Endothelial cell of umbilical vein (primary cell): ENCODE results near the gene HOXC13. TPM values are rescaled to one million over a fixed set of nuclear protein-coding genes. Genes with fewer than 3 reads are reported as not detected.

Source experiments
- BruUV-seq: library from RNA; stranded (reverse); fragments of 400-500 nt; replicated peaks from 2 replicates; lab custom pipeline; 2021; lab: Mats Ljungman, UMichigan
- CTCF ChIA-PET: fragments of 300-600, 350-600 bp; sonication (Branson Sonifier 250); formaldehyde crosslinking; loops from one replicate; lab custom pipeline; 2021; ENCODE audit warnings: antibody characterized with exemption, inconsistent platforms; lab: Charles Lee
- POLR2A ChIA-PET: fragments of 300-600, 350-600 bp; sonication (Branson Sonifier 250); formaldehyde crosslinking; loops from one replicate; lab custom pipeline; 2021; ENCODE audit warnings: antibody characterized with exemption, inconsistent platforms; lab: Charles Lee
- DNase-seq: peaks from one replicate; pipeline ENCODE4 v3.0.0-alpha.2; 2011; ENCODE audit warnings: low read depth, low spot score
- FAIRE-seq: peaks from 2 replicates; lab custom pipeline; 2011; peaks lifted over from hg19 to GRCh38; lab: Jason Lieb, UNC
- H2AFZ ChIP-seq: 2 replicates; pipeline ENCODE4 v1.6.0; 2012; ENCODE audit warnings: low read depth, low read length, control low read depth, inconsistent platforms
- H3K27ac ChIP-seq: 2 replicates; pipeline ENCODE4 v1.5.1; 2011; ENCODE audit warnings: low read depth, mild to moderate bottlenecking, control low read depth, low read length, moderate library complexity; ENCODE audit not compliant: insufficient read depth
- H3K27me3 ChIP-seq, 2 experiments: 2 replicates each; pipeline versions ENCODE4 v1.6.0 to v1.6.1; 2011; ENCODE audit warnings: low read length in 2 of 2, mixed read lengths in 1 of 2; ENCODE audit not compliant: control insufficient read depth in 2 of 2, insufficient read depth in 2 of 2
- H3K36me3 ChIP-seq, 2 experiments: 2 replicates in 1 of 2; 3 replicates in 1 of 2; pipeline ENCODE4 v1.5.1; 2011; ENCODE audit warnings: low read length in 2 of 2, mild to moderate bottlenecking in 1 of 2, moderate library complexity in 1 of 2; ENCODE audit not compliant: control insufficient read depth in 2 of 2, insufficient read depth in 2 of 2; ENCODE audit errors: extremely low read depth in 1 of 2
- H3K4me1 ChIP-seq: 3 replicates; pipeline ENCODE4 v1.5.1; 2011; ENCODE audit warnings: mild to moderate bottlenecking, low read length; ENCODE audit not compliant: control insufficient read depth, insufficient read depth; ENCODE audit errors: extremely low read depth
- H3K4me2 ChIP-seq: 2 replicates; pipeline ENCODE4 v1.6.1; 2011; ENCODE audit warnings: low read length, control low read depth, mixed read lengths; ENCODE audit not compliant: insufficient read depth
- H3K4me3 ChIP-seq, 3 experiments: fragments of 200-600 bp in 1 of 3; sonication (generic), shearing (Covaris generic) in 1 of 3; replicated peaks in 1 of 3; 2 replicates each; pipeline ENCODE4 v1.5.1; 2011 to 2016; ENCODE audit warnings: control low read depth in 3 of 3, low read length in 3 of 3, mild to moderate bottlenecking in 2 of 3, inconsistent platforms in 1 of 3, low read depth in 1 of 3, moderate library complexity in 1 of 3; ENCODE audit not compliant: insufficient read depth in 1 of 3
- H3K79me2 ChIP-seq: 2 replicates; pipeline ENCODE4 v1.6.0; 2012; ENCODE audit warnings: low read length, inconsistent platforms; ENCODE audit not compliant: control insufficient read depth, insufficient read depth
- H3K9ac ChIP-seq: replicated peaks from 2 replicates; pipeline ENCODE3; 2011; ENCODE audit warnings: low read length, control low read depth; ENCODE audit not compliant: insufficient read depth; ENCODE audit errors: extremely low read depth
- H3K9me1 ChIP-seq: replicated peaks from 3 replicates; pipeline ENCODE4 v1.6.0; 2011; ENCODE audit warnings: mild to moderate bottlenecking, low read length; ENCODE audit not compliant: control insufficient read depth, insufficient read depth; ENCODE audit errors: extremely low read depth
- H3K9me3 ChIP-seq: replicated peaks from 2 replicates; pipeline ENCODE4 v1.5.1; 2012; ENCODE audit warnings: low read length, inconsistent platforms; ENCODE audit not compliant: control insufficient read depth, insufficient read depth
- H4K20me1 ChIP-seq: replicated peaks from 2 replicates; pipeline ENCODE3; 2011; ENCODE audit warnings: mild to moderate bottlenecking, low read length; ENCODE audit not compliant: control insufficient read depth, insufficient read depth; ENCODE audit errors: extremely low read depth
- CTCF ChIP-seq, 2 donors: IDR thresholded peaks; 1 replicate in 1 of 2; 2 replicates in 1 of 2; pipeline ENCODE4 v1.5.1; 2011; ENCODE audit warnings: low read length in 2 of 2, mild to moderate bottlenecking in 2 of 2, moderate library complexity in 2 of 2, control low read depth in 1 of 2, inconsistent platforms in 1 of 2, low read depth in 1 of 2; ENCODE audit not compliant: insufficient read depth in 1 of 2; ENCODE audit errors: extremely low read depth in 1 of 2
- EZH2 ChIP-seq: IDR thresholded peaks from 2 replicates; pipeline ENCODE4 v1.6.1; 2012; ENCODE audit warnings: borderline replicate concordance, low read depth, mild to moderate bottlenecking, moderate library complexity, low read length, inconsistent platforms; ENCODE audit not compliant: severe bottlenecking
- POLR2AphosphoS5 ChIP-seq: IDR thresholded peaks from 2 replicates; pipeline ENCODE4 v1.6.1; 2012; ENCODE audit warnings: low read depth, mild to moderate bottlenecking, control low read depth, low read length, moderate library complexity; ENCODE audit not compliant: insufficient read depth
- dilution Hi-C: fragments of 300-500 bp; cut with MboI; formaldehyde crosslinking; loops from one replicate; pipeline ENCODE4 v1.15.0; 2019; ENCODE audit warnings: low sequenced_read_pairs; ENCODE audit not compliant: extremely low pct_ligation_motif_present
- intact Hi-C: fragments of 100-400 bp; cut with micrococcal nuclease; formaldehyde crosslinking; loops from one replicate; pipeline ENCODE4 v1.10.0; 2022
- polyA plus RNA-seq, 4 experiments: library from polyadenylated mRNA; depleted of rRNA in 3 of 4; stranded (reverse) in 3 of 4; unstranded in 1 of 4; fragments of >200 nt; gene quantifications; 2 replicates each; pipeline versions ENCODE4 v1.2.1 to v1.2.3, GENCODE V29; 2011 to 2012; ENCODE audit warnings: missing spikeins in 1 of 4
- total RNA-seq: library from RNA; stranded (reverse); gene quantifications from 2 replicates; pipeline ENCODE4 v1.2.3, GENCODE V29; 2021

HOXC13 gene
- total and polyA plus RNA-seq, 2 donors (not counting 3 experiments of a cell fraction or from before 2014, with no cell fraction given), result not detected

GRCh38 chr12:53989227-53990113 is 50.8 kb downstream of the HOXC13 start:
- peak; percentile 67 for TF ChIP-seq EZH2
- no peak for TF ChIP-seq POLR2AphosphoS5
- peak; percentile 31 to 40 for TF ChIP-seq CTCF (IDR thresholded peaks at IDR 0.05; ENCODE audit: extremely low read depth in 1 of 2, insufficient read depth in 1 of 2, low read depth in 1 of 2, low read length in 2 of 2)
- POLR2A ChIA-PET, result no interaction called here
- peak; percentile 16 for DNase-seq
- no peak overlapping the region for H2AFZ ChIP-seq
- H3K9me3 ChIP-seq, result no peaks in the 10 kb centered on the region
- dilution Hi-C loops (no loop called here), intact Hi-C loops (loop anchor here (2.0 to 5.0 kb wide), 2 partner anchors 199 to 287 kb away; no protein-coding TSS in a partner anchor)
- FAIRE-seq, result peak; percentile 63
- CTCF ChIA-PET, result interaction anchor here (1.0 to 4.3 kb wide), 9 partner anchors 11 to 221 kb away, joined by 3 to 24 read pairs (median 6); partner anchors contain the start of gene HOXC9
- H3K4me2 ChIP-seq, result no peak overlapping the region
- no peaks in the 10 kb centered on the region for H3K4me1 ChIP-seq
- H3K4me3 ChIP-seq, result no peak overlapping the region
- BruUV-seq, result no TSS peak
- no peak overlapping the region for H3K9ac ChIP-seq
- no peak overlapping the region for H3K27ac ChIP-seq
- no peaks in the 10 kb centered on the region for H3K9me1 ChIP-seq
- H4K20me1 ChIP-seq, result no peaks in the 10 kb centered on the region
- no peaks in the 10 kb centered on the region for H3K36me3 ChIP-seq
- H3K27me3 ChIP-seq, result peaks cover 90 to 93% of the 10 kb centered on the region in 2 experiments
- H3K79me2 ChIP-seq, result no peaks in the 10 kb centered on the region
